ENCODE measurements around the gene SELENON. TPM values are rescaled to one million over a fixed set of nuclear protein-coding genes. Genes with fewer than 3 reads are reported as not detected.

The SELENON gene
- total and polyA plus RNA-seq, 4 donors, result 4.3 to 16.1 (median 9.0) TPM

DNA sequence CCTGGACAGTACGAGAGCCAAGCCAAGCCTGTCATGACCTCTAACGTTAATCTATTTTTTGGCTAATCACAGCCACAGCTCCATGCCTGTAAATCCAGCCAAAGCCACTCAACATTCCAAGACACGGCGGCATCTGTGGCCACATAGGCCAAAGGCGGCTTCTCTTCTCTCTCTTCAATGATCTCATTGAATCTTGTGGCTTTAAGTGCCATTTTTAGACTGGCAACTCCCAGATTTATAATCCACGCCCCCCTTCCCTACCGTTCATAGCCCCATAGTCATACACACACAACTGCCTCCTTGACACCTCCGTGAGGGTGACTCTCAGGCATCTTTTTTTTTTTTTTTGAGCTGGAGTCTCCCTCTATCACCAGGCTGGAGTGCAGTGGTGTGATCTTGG is 5.7 kb upstream of the SELENON start:
- no peak for TF ChIP-seq HNF4A (conservative IDR thresholded peaks at IDR 0.05)
- TF ChIP-seq, protein P1, sequence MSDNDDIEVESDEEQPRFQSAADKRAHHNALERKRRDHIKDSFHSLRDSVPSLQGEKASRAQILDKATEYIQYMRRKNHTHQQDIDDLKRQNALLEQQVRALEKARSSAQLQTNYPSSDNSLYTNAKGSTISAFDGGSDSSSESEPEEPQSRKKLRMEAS (IDR thresholded peaks at IDR 0.05), result no peak
- Histone ChIP-seq H3K9me3 (ENCODE audit: control insufficient read depth in 4 of 4, low read length in 3 of 4) (no peaks in the 10 kb centered on the region), H3K27ac (ENCODE audit: low read depth in 1 of 2, low read length in 2 of 2) (no peak overlapping the region), H3K4me1 (ENCODE audit: control insufficient read depth in 4 of 4, insufficient read depth in 4 of 4, low read length in 3 of 4) (peaks cover 0 to 9% (median 3%) of the 10 kb centered on the region in 4 donors), H3K36me3 (ENCODE audit: control insufficient read depth in 4 of 4, insufficient read depth in 3 of 4, low read depth in 1 of 4, low read length in 3 of 4) (no peaks in the 10 kb centered on the region), H3K27me3 (ENCODE audit: control insufficient read depth in 4 of 4, insufficient read depth in 4 of 4, low read length in 3 of 4) (no peaks in the 10 kb centered on the region), H3K4me3 (ENCODE audit: low read depth in 1 of 3, low read length in 3 of 3) (no peak overlapping the region), H3K9ac (ENCODE audit: low read depth in 1 of 2, low read length in 2 of 2) (no peak overlapping the region)
- WGBS, result 75% methylated on average over 8 of the region's 8 CpGs
- DNase-seq (ENCODE audit: low spot score), result no peak

DNA sequence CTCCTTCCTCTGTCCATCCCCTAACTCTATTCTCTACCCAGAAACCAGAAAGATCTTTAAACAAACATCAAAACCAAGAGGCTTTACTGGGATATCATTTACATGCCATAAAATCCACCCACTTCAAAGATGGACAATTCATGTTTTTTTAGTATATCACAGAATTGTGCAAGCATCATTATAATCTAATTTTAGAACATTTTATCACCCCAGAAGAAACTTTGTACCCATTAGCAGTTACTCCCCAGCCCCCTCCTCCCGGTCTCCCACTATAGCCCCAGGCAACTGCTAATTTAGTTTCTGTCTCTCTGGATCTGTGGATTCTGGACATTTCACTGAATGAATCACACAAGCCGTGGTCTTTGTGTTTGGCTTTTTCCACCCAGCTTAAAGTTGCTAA is 4.8 kb upstream of the SELENON start:
- WGBS, result 90% methylated on average over 2 of the region's 2 CpGs
- no peak for DNase-seq (ENCODE audit: low spot score)
- Histone ChIP-seq H3K27me3 (ENCODE audit: control insufficient read depth in 4 of 4, insufficient read depth in 4 of 4, low read length in 3 of 4) (no peaks in the 10 kb centered on the region), H3K9me3 (ENCODE audit: control insufficient read depth in 4 of 4, low read length in 3 of 4) (no peaks in the 10 kb centered on the region), H3K36me3 (ENCODE audit: control insufficient read depth in 4 of 4, insufficient read depth in 3 of 4, low read depth in 1 of 4, low read length in 3 of 4) (no peaks in the 10 kb centered on the region), H3K9ac (ENCODE audit: low read depth in 1 of 2, low read length in 2 of 2) (no peak overlapping the region), H3K27ac (ENCODE audit: low read depth in 1 of 2, low read length in 2 of 2) (no peak overlapping the region), H3K4me1 (ENCODE audit: control insufficient read depth in 4 of 4, insufficient read depth in 4 of 4, low read length in 3 of 4) (peaks cover 0 to 14% (median 4%) of the 10 kb centered on the region in 4 donors), H3K4me3 (ENCODE audit: low read depth in 1 of 3, low read length in 3 of 3) (no peak overlapping the region)
- TF ChIP-seq HNF4A (conservative IDR thresholded peaks at IDR 0.05) (no peak), EGR1 (IDR thresholded peaks at IDR 0.05; ENCODE audit: low read depth in 2 of 2) (no peak), NR2F2 (IDR thresholded peaks at IDR 0.05) (no peak), TAF1 (conservative IDR thresholded peaks at IDR 0.05) (no peak), RAD21 (IDR thresholded peaks at IDR 0.05) (no peak), HNF4G (IDR thresholded peaks at IDR 0.05) (no peak), JUND (IDR thresholded peaks at IDR 0.05) (no peak)
- TF ChIP-seq, protein P1 (IDR thresholded peaks at IDR 0.05), result no peak
- TF ChIP-seq, protein P2, sequence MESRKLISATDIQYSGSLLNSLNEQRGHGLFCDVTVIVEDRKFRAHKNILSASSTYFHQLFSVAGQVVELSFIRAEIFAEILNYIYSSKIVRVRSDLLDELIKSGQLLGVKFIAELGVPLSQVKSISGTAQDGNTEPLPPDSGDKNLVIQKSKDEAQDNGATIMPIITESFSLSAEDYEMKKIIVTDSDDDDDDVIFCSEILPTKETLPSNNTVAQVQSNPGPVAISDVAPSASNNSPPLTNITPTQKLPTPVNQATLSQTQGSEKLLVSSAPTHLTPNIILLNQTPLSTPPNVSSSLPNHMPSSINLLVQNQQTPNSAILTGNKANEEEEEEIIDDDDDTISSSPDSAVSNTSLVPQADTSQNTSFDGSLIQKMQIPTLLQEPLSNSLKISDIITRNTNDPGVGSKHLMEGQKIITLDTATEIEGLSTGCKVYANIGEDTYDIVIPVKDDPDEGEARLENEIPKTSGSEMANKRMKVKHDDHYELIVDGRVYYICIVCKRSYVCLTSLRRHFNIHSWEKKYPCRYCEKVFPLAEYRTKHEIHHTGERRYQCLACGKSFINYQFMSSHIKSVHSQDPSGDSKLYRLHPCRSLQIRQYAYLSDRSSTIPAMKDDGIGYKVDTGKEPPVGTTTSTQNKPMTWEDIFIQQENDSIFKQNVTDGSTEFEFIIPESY (IDR thresholded peaks at IDR 0.05), result no peak

DNA sequence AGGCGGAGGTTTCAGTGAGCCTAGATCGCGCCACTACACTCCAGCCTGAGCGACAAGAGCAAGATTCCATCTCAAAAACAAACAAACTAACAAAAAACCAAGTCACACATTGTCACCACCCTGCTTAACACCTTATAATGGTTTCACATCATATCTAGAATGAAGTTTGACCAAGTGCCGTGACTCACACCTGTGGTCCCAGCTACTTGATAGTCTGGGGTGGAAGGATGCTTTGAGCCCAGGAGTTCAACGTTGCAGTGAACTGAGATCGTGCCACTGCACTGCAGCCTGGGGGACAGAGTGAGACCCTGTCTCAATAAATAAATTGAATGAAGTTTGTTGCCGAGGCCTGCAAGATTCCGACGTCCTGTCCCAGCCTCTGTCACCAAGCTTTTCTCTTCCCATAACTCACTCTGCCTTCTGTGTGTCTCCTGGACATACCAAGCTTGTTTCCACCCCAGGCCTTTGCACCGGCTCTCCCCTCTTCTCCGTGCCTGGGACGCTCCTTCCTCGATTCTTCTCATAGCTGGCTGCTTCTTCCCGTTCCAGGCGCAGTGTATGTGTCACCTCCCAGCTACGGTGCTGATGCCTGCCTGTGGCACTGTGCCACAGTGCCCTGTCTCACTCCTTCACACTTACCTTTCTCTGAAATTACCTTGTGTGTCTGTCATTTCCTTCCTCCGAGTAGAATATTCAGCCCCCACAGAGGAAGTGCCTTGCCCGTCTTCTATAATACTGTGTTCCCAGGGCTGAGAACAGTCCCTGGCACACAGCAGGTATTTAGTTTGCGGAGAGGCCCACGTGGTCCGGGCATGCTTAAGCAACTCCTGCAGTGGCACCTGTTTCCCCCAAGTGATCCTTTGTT is 3.8 kb upstream of the SELENON start:
- WGBS, result 79% methylated on average over 22 of the region's 22 CpGs
- Histone ChIP-seq H3K27me3 (ENCODE audit: control insufficient read depth in 4 of 4, insufficient read depth in 4 of 4, low read length in 3 of 4) (no peaks in the 10 kb centered on the region), H3K4me3 (ENCODE audit: low read depth in 1 of 3, low read length in 3 of 3) (no peak overlapping the region), H3K9ac (ENCODE audit: low read depth in 1 of 2, low read length in 2 of 2) (peak overlapping the region in 1 of 2 donors; percentile 25), H3K4me1 (ENCODE audit: control insufficient read depth in 4 of 4, insufficient read depth in 4 of 4, low read length in 3 of 4) (peaks cover 0 to 22% (median 10%) of the 10 kb centered on the region in 4 donors), H3K36me3 (ENCODE audit: control insufficient read depth in 4 of 4, insufficient read depth in 3 of 4, low read depth in 1 of 4, low read length in 3 of 4) (no peaks in the 10 kb centered on the region), H3K9me3 (ENCODE audit: control insufficient read depth in 4 of 4, low read length in 3 of 4) (no peaks in the 10 kb centered on the region), H3K27ac (ENCODE audit: low read depth in 1 of 2, low read length in 2 of 2) (peak overlapping the region in 1 of 2 donors; percentile 27)
- DNase-seq (ENCODE audit: low spot score), result no peak
- TF ChIP-seq GABPA (IDR thresholded peaks at IDR 0.05 in 1 of 2, conservative IDR thresholded peaks at IDR 0.05 in 1 of 2) (no peak), TAF1 (conservative IDR thresholded peaks at IDR 0.05) (no peak), EGR1 (IDR thresholded peaks at IDR 0.05; ENCODE audit: low read depth in 2 of 2) (no peak), JUND (IDR thresholded peaks at IDR 0.05) (no peak), NR2F2 (IDR thresholded peaks at IDR 0.05) (no peak), FOXA1 (IDR thresholded peaks at IDR 0.05) (no peak), YY1 (IDR thresholded peaks at IDR 0.05) (no peak), HNF4G (IDR thresholded peaks at IDR 0.05) (no peak), RAD21 (IDR thresholded peaks at IDR 0.05) (no peak), HNF4A (conservative IDR thresholded peaks at IDR 0.05) (no peak), SP1 (IDR thresholded peaks at IDR 0.05) (no peak), RXRA (IDR thresholded peaks at IDR 0.05) (no peak)
- TF ChIP-seq, protein P3, sequence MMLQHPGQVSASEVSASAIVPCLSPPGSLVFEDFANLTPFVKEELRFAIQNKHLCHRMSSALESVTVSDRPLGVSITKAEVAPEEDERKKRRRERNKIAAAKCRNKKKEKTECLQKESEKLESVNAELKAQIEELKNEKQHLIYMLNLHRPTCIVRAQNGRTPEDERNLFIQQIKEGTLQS (IDR thresholded peaks at IDR 0.05), result no peak
- TF ChIP-seq, protein P1 (IDR thresholded peaks at IDR 0.05), result no peak
- TF ChIP-seq, protein P4, sequence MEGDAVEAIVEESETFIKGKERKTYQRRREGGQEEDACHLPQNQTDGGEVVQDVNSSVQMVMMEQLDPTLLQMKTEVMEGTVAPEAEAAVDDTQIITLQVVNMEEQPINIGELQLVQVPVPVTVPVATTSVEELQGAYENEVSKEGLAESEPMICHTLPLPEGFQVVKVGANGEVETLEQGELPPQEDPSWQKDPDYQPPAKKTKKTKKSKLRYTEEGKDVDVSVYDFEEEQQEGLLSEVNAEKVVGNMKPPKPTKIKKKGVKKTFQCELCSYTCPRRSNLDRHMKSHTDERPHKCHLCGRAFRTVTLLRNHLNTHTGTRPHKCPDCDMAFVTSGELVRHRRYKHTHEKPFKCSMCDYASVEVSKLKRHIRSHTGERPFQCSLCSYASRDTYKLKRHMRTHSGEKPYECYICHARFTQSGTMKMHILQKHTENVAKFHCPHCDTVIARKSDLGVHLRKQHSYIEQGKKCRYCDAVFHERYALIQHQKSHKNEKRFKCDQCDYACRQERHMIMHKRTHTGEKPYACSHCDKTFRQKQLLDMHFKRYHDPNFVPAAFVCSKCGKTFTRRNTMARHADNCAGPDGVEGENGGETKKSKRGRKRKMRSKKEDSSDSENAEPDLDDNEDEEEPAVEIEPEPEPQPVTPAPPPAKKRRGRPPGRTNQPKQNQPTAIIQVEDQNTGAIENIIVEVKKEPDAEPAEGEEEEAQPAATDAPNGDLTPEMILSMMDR (IDR thresholded peaks at IDR 0.05; ENCODE audit: low read depth, low read length, missing input control), result no peak
- TF ChIP-seq, protein P5, sequence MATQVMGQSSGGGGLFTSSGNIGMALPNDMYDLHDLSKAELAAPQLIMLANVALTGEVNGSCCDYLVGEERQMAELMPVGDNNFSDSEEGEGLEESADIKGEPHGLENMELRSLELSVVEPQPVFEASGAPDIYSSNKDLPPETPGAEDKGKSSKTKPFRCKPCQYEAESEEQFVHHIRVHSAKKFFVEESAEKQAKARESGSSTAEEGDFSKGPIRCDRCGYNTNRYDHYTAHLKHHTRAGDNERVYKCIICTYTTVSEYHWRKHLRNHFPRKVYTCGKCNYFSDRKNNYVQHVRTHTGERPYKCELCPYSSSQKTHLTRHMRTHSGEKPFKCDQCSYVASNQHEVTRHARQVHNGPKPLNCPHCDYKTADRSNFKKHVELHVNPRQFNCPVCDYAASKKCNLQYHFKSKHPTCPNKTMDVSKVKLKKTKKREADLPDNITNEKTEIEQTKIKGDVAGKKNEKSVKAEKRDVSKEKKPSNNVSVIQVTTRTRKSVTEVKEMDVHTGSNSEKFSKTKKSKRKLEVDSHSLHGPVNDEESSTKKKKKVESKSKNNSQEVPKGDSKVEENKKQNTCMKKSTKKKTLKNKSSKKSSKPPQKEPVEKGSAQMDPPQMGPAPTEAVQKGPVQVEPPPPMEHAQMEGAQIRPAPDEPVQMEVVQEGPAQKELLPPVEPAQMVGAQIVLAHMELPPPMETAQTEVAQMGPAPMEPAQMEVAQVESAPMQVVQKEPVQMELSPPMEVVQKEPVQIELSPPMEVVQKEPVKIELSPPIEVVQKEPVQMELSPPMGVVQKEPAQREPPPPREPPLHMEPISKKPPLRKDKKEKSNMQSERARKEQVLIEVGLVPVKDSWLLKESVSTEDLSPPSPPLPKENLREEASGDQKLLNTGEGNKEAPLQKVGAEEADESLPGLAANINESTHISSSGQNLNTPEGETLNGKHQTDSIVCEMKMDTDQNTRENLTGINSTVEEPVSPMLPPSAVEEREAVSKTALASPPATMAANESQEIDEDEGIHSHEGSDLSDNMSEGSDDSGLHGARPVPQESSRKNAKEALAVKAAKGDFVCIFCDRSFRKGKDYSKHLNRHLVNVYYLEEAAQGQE (IDR thresholded peaks at IDR 0.05), result no peak

All from liver (tissue), 9 donors.